Measurements from ENCODE around the gene HTR2A.

The HTR2A gene

DNA sequence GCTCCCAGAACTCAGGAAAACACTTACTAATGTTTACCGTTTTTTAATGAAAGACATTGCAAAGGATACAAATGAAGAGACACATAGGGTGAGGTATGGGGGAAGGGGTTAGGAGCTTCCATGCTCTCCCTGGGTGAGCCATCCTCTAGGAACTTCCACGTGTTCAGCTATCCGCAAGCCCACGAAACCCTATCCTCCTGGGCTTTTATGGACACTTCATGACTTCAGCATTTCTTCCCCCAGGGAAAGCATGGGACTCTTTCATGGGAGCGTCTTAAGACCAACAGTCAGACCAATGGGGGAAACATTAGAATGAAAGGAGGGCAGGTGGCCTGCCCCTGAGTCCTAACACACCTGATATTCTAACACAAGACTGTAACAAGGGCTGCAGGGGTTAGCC is 93.3 kb downstream of the HTR2A start:
- no peak for DNase-seq

DNA sequence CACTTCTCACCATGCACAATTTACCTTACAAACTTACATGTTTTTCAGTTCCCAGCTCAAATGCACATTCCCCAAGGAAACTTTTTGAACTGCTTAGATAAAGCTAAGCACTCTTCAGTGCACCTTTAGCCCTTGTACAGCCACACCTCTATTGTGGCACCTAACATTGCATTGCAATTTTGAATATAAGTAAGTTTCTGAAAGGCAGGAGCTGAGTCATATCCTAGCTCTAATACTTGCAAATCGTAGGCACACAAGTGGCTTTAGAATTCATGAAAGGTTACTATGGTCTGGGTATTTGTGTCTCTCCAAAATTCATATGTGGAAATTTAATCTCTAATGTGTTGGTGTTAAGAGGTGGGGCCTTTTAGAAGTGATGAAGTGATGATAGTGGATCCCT is 95.0 kb downstream of the HTR2A start:
- DNase-seq = no peak

DNA sequence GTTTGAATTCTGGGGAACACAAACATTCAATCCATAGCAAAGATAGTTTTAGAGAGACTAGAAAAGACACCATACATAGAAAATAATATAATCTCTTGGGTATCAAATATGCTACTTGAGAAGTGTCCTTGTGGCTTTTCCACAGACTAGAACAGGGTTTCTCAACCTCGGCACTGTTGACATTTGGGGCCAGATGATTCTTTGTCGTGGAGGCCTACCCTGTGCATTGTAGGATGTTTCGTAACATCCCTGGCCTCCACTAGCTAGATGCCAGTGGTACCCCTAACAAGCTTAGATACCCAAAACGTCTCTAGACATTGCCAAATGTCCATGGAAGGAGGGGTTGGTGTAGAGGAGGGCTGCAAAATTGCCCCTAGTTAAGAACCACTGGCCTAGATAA is 97.7 kb downstream of the HTR2A start:
- DNase-seq = no peak

DNA sequence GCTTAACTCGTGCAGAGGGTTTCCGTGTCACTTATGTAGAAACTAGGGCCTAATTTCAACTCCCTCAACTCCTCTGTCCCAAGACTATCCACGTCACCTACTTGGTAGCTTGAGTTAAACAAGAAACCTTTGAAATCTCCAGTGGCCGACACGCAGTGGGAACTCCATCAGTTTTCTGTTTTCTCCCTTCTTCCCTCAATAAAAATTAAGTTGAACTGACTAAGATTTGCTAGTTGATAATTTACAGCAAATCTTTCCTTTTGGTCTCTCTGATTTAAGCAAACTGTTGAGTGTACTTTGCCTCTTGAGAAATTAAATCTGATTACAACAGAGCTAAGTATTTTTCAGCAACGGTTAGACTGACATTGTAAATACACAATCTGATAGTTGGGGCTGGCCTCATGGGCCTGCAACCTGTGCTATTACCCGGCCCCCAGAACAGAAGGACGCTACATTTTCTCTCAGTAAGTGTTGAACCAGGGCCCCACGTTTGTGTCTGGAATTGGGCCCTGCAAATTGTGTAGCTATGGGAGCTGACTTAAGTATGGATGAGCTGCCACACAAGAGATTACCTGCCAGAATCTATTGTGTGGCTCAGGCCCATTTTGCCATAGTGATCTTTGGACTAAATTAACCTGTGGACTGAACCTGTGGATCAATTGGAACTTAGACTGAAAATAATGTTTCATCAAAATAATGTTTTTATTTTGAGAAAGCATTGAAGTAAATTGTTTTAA is 99.2 kb downstream of the HTR2A start:
- no peak for DNase-seq

DNA sequence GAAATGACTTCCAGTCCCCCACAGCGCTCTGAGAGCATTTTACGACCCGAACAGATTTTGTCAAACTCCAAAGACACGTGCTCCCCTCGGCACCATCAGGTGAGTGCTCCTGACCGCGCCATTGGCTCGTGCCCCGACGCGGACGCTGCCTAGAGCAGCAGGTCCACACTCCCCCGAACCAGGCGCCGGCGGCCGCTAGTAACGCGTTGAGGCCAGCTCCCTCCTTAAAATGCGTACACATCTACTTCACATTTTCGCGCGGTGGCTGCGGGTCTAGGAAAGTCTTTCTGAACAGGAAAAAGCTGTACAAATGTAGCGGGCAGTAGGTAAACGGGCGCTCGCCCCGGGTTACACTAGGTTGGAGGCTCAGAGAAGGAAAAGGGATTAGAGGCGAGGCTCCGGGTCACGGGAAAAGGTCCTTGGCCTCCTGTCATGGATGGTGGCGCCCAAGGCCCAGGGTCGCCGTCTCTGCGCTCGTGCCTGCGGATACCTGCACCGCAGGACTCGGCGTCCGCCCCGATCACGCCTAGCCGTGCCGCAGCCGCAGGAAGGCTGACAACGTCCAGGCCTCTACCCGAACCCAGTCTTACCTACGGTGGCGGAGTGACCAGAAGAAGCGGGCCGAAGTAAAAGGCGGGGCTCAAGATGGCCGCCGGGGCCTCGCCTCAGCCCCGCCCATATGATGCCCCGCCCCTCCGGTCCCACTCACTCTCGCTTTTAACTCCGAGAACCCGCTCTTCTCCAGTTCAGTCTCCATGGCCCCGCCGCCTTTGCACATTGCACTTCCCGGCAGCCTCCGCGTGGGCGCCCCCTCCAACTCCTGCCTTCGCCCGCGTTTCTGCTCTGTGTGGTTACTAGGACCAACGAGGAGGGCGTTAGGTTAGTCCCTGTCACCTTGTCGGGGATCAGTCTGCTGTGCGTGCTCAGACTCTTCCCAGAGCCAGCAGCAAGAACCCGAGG is 100.1 kb downstream of the HTR2A start, which contains the start of gene ESD:
TSS of gene ESD (minus strand) at position 647 of the 960 bp plus-strand sequence. CDS start 5,748 bp downstream, outside the sequence.
- DNase-seq = peak; percentile 96

DNA sequence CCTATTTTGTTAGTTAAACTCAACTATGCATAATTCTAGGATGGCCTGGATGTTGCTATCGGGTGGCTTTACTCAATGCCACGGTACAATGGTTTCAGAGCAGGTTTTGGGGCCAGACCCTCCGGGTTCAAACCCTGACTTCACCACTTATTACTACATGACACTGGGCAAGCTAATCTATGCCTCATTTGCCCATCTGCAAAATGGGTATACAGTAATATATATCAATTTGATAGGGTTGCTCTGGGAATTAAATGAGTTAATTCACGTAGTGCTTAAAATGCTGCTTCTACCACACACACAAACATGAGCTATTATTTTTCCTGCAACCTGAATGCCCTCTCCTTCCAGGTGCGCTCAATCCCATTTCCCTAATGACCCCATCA is 100.7 kb downstream of the HTR2A start:
- no peak for DNase-seq

DNA sequence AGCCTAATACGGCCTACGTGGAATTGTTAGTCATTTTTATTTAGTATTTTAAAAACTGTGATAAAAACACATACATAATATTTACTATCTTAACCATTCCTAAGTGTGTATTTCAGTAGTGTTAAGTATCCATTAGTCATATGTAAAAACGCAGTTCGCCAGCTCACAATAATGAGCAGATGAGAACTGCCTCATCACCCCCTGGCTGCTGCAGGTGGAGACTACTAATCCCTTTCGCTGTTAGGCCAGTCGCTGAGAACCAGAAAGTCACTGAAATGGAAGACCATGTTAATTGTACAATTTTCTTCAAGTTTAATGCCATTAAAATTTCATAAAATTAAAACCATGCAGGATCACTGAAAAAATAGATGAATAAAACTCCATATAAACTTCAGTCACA is 101.5 kb downstream of the HTR2A start:
- no peak for DNase-seq

DNA sequence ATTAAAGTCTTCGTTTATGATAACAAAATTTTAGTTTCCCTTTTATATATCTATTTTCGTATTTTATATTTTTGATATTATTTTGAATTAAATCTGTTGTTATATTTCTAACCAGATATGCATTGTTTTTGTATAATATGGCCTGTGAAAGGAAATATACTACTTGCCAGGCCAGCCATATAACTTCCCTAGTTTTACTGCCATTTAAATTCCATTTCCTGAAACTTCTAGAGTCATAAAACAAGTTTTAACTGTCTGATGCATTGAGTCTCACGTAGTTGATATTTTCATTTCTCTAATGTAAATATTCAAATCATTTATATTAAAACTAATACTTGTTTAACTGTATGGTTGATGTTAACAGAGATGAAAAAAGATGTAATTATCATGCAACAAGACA is 113.3 kb downstream of the HTR2A start:
- DNase-seq = no peak

DNA sequence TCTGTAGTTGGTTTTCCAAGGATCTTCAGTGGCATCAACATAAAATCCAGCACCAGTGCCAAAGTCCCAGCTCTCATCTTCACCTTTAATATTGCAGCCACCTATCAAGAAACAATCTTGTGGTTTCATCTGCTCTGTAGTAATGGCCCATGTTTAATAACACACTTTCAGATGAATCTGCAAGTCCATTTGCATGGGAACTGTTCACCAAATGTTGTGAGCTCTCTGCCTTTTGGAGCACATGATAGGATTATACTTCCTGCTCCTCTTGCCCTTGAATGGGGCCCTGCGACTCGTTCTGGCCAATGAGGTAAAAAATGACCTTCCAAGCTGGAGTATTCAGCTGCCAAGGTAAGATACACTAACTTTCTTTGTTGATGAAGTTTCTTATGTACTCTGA is 114.2 kb downstream of the HTR2A start:
- no peak for DNase-seq

DNA sequence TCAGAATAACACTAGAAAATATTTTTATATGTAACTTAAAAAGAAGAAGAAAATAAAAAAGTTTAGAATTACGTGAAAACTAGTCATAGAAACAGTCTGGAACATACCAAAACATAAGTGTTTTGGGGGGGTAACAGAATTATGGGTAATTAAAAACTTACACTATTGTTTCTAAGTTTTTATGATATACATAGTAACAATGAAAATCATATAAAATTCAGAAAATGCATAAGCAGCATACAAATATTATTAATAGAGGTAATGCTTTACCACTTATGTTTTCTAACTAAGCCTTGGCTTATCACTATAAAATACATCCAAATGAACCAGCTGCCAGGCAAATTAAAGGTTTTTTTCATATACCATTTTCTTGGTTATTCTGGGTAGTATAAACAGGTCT is 114.8 kb downstream of the HTR2A start:
- DNase-seq = no peak

All from femur (tissue), 1 donor.